ENCODE data around the gene GRM7.

The GRM7 gene

DNA sequence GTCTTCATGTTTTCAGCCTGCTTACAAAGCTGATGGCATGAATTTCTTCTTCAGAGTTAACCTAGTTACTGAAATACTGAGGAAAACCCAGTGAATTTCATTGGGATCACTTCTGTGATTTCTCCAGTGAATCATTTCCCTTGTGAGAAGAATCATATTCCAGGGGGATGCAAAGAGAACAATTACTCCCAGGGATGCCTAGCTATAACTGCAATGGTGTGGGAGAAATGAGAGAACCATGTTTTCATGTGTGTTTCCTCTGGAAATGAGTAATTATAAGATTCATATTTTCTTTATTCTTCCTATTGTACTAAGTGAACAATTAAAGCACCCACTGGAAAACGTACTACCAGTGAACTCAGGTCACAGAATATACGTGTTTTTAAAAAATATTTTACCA lies 485.4 kb downstream of the GRM7 start:
- no peak for TF ChIP-seq ZNF768 (tag by site-specific recombination; IDR thresholded peaks at IDR 0.05)
- TF ChIP-seq, protein P1, sequence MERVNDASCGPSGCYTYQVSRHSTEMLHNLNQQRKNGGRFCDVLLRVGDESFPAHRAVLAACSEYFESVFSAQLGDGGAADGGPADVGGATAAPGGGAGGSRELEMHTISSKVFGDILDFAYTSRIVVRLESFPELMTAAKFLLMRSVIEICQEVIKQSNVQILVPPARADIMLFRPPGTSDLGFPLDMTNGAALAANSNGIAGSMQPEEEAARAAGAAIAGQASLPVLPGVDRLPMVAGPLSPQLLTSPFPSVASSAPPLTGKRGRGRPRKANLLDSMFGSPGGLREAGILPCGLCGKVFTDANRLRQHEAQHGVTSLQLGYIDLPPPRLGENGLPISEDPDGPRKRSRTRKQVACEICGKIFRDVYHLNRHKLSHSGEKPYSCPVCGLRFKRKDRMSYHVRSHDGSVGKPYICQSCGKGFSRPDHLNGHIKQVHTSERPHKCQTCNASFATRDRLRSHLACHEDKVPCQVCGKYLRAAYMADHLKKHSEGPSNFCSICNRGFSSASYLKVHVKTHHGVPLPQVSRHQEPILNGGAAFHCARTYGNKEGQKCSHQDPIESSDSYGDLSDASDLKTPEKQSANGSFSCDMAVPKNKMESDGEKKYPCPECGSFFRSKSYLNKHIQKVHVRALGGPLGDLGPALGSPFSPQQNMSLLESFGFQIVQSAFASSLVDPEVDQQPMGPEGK (tag by site-specific recombination; IDR thresholded peaks at IDR 0.05): no peak
- no peak for TF ChIP-seq ZNF354C (tag by site-specific recombination; IDR thresholded peaks at IDR 0.05; ENCODE audit: borderline replicate concordance, low read depth)
- no peak for TF ChIP-seq ZNF37A (tag by site-specific recombination; IDR thresholded peaks at IDR 0.05)
- no peak for TF ChIP-seq ZBTB7A (tag by site-specific recombination; IDR thresholded peaks at IDR 0.05; ENCODE audit: low read depth)
- Histone ChIP-seq H3K4me1 (ENCODE audit: control insufficient read depth, insufficient read depth, low read length) (no peaks in the 10 kb centered on the region), H3K36me3 (ENCODE audit: control insufficient read depth in 2 of 2, insufficient read depth in 1 of 2, low read length in 2 of 2) (no peaks in the 10 kb centered on the region), H3K4me3 (ENCODE audit: low read depth, low read length) (no peak overlapping the region), H3K27ac (ENCODE audit: extremely low read depth, low read depth, low read length) (no peak overlapping the region), H3K9me3 (ENCODE audit: control insufficient read depth, insufficient read depth, low read depth, low read length) (no peaks in the 10 kb centered on the region)
- CTCF ChIA-PET: no interaction called here
- POLR2A ChIA-PET: no interaction called here

DNA sequence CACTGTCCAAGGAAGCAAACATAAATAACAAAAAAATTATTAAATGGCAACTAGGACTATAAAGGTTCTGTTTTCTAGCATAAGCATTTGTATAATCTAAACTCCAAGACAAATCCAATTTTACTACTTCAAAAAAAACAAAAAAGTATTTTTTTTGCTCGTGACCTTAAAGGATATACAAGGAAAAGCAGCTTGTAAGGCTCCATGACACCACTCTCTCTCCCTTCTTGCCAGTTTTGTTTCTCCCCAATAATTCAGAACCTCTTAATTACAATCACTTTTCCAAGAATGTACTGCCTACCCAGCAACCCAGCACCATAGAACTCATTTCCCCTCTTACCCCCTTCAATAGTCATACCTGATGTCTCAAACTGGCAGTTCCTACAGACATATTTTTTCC lies 496.2 kb downstream of the GRM7 start:
- no peaks in the 10 kb centered on the region for H3K36me3 ChIP-seq (ENCODE audit: control insufficient read depth in 2 of 2, insufficient read depth in 1 of 2, low read length in 2 of 2)
- no peaks in the 10 kb centered on the region for H3K9me3 ChIP-seq (ENCODE audit: control insufficient read depth, insufficient read depth, low read depth, low read length)
- ChIA-PET CTCF (interaction anchor here (0.7 kb wide), 1 partner anchor 15 kb away, joined by 3 read pairs; no protein-coding TSS in a partner anchor), POLR2A (no interaction called here)
- H3K27ac ChIP-seq (ENCODE audit: extremely low read depth, low read depth, low read length): no peak overlapping the region
- no peak for TF ChIP-seq ZNF114 (tag by site-specific recombination; IDR thresholded peaks at IDR 0.05)
- TF ChIP-seq ZSCAN16 (tag by site-specific recombination; IDR thresholded peaks at IDR 0.05): no peak
- TF ChIP-seq ZNF621 (tag by site-specific recombination; IDR thresholded peaks at IDR 0.05): no peak
- TF ChIP-seq ZNF585B (tag by site-specific recombination; IDR thresholded peaks at IDR 0.05): no peak
- TF ChIP-seq ZNF202 (tag by site-specific recombination; IDR thresholded peaks at IDR 0.05; ENCODE audit: borderline replicate concordance): no peak
- no peak for TF ChIP-seq KLF7 (tag by site-specific recombination; IDR thresholded peaks at IDR 0.05; ENCODE audit: borderline replicate concordance)
- no peak for TF ChIP-seq ZBTB8A (tag by site-specific recombination; IDR thresholded peaks at IDR 0.05)
- TF ChIP-seq, protein P2, sequence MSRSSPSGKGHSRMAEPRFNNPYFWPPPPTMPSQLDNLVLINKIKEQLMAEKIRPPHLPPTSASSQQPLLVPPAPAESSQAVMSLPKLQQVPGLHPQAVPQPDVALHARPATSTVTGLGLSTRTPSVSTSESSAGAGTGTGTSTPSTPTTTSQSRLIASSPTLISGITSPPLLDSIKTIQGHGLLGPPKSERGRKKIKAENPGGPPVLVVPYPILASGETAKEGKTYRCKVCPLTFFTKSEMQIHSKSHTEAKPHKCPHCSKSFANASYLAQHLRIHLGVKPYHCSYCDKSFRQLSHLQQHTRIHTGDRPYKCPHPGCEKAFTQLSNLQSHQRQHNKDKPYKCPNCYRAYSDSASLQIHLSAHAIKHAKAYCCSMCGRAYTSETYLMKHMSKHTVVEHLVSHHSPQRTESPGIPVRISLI (tag by site-specific recombination; IDR thresholded peaks at IDR 0.05): no peak
- no peak for TF ChIP-seq BCL11A (tag by site-specific recombination; IDR thresholded peaks at IDR 0.05; ENCODE audit: low read depth)
- no peak for TF ChIP-seq ZFP69B (tag by site-specific recombination; IDR thresholded peaks at IDR 0.05)
- no peak for TF ChIP-seq ZNF16 (tag by site-specific recombination; IDR thresholded peaks at IDR 0.05; ENCODE audit: low read depth)
- no peak for TF ChIP-seq KLF10 (tag by site-specific recombination; IDR thresholded peaks at IDR 0.05)
- no peaks in the 10 kb centered on the region for H3K4me1 ChIP-seq (ENCODE audit: control insufficient read depth, insufficient read depth, low read length)
- no peak overlapping the region for H3K4me3 ChIP-seq (ENCODE audit: low read depth, low read length)

DNA sequence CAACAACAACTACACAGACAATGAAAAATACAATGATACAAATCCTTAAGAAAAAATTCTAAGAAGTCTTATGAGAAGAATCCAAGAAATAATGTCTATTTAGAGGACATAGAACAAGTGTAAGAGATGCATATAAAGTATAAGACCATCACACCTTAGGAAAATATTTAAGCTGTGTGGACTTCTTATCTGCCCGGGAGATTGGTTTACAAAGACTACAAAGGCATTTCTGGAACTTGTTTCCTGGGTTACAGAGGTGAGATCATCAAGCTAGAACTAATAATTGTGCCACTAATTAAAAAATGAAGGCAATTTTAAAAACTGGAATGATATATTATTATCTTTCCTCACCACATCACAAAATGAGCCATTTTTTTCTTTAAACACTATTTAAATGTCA lies 507.1 kb downstream of the GRM7 start:
- CTCF ChIA-PET: no interaction called here
- POLR2A ChIA-PET: no interaction called here
- Histone ChIP-seq H3K36me3 (ENCODE audit: control insufficient read depth in 2 of 2, insufficient read depth in 1 of 2, low read length in 2 of 2) (no peaks in the 10 kb centered on the region), H3K4me3 (ENCODE audit: low read depth, low read length) (no peak overlapping the region), H3K4me1 (ENCODE audit: control insufficient read depth, insufficient read depth, low read length) (no peaks in the 10 kb centered on the region), H3K27ac (ENCODE audit: extremely low read depth, low read depth, low read length) (no peak overlapping the region), H3K9me3 (ENCODE audit: control insufficient read depth, insufficient read depth, low read depth, low read length) (no peaks in the 10 kb centered on the region)
- TF ChIP-seq KLF16 (tag by site-specific recombination; IDR thresholded peaks at IDR 0.05) (no peak), FEZF1 (tag by site-specific recombination; IDR thresholded peaks at IDR 0.05) (no peak), ZNF48 (tag by site-specific recombination; IDR thresholded peaks at IDR 0.05) (no peak), ZNF510 (tag by site-specific recombination; IDR thresholded peaks at IDR 0.05; ENCODE audit: insufficient replicate concordance) (no peak), OVOL3 (tag by site-specific recombination; IDR thresholded peaks at IDR 0.05) (no peak), ZNF169 (tag by site-specific recombination; IDR thresholded peaks at IDR 0.05) (no peak), ZNF664 (tag by site-specific recombination; IDR thresholded peaks at IDR 0.05) (no peak), ZNF423 (tag by site-specific recombination; IDR thresholded peaks at IDR 0.05) (no peak), SP7 (tag by site-specific recombination; IDR thresholded peaks at IDR 0.05) (no peak), ZNF747 (tag by site-specific recombination; IDR thresholded peaks at IDR 0.05) (no peak), HOXD13 (CRISPR knock-in tag; IDR thresholded peaks at IDR 0.05; ENCODE audit: borderline replicate concordance) (no peak), ZNF626 (tag by site-specific recombination; IDR thresholded peaks at IDR 0.05) (no peak), ZBTB8A (tag by site-specific recombination; IDR thresholded peaks at IDR 0.05) (no peak), ZNF404 (tag by site-specific recombination; IDR thresholded peaks at IDR 0.05) (no peak), RBAK (tag by site-specific recombination; IDR thresholded peaks at IDR 0.05) (no peak)
- TF ChIP-seq, protein P3, sequence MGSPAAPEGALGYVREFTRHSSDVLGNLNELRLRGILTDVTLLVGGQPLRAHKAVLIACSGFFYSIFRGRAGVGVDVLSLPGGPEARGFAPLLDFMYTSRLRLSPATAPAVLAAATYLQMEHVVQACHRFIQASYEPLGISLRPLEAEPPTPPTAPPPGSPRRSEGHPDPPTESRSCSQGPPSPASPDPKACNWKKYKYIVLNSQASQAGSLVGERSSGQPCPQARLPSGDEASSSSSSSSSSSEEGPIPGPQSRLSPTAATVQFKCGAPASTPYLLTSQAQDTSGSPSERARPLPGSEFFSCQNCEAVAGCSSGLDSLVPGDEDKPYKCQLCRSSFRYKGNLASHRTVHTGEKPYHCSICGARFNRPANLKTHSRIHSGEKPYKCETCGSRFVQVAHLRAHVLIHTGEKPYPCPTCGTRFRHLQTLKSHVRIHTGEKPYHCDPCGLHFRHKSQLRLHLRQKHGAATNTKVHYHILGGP (tag by site-specific recombination; IDR thresholded peaks at IDR 0.05): no peak
